HL-60 (cell line): ENCODE results near the gene SPRR2D.

Source experiments
- POLR2AphosphoS5 ChIP-seq: IDR thresholded peaks from 2 replicates; pipeline ENCODE4 v1.6.1; 2012; ENCODE audit warnings: low read depth
- TF ChIP-seq, protein P1 (sequence below): IDR thresholded peaks from one replicate; pipeline ENCODE4 v1.5.1; 2011; ENCODE audit warnings: low read length, control low read depth, inconsistent platforms; ENCODE audit not compliant: insufficient read depth

DNA sequence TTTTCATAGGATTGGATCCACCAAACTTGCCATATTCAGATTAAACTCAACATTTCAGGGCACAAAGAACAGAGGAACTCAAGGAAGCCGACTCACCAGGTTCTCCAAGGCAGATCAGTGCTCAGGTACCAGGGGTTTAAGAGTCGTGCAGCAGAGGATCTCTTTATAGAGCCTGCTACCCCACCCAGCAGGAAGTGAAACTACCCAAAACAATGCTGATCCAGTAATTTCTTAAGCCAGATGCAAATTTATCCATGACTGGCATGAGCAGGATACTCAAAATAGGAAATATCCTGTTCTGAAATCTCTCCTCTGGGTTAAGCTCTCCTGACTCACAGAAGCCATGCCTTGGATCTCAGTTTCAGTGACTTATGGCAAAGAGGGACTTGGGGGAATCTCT is 16.5 kb upstream of the SPRR2D start, which contains the start of gene SPRR2A:
- TF ChIP-seq, protein P1, sequence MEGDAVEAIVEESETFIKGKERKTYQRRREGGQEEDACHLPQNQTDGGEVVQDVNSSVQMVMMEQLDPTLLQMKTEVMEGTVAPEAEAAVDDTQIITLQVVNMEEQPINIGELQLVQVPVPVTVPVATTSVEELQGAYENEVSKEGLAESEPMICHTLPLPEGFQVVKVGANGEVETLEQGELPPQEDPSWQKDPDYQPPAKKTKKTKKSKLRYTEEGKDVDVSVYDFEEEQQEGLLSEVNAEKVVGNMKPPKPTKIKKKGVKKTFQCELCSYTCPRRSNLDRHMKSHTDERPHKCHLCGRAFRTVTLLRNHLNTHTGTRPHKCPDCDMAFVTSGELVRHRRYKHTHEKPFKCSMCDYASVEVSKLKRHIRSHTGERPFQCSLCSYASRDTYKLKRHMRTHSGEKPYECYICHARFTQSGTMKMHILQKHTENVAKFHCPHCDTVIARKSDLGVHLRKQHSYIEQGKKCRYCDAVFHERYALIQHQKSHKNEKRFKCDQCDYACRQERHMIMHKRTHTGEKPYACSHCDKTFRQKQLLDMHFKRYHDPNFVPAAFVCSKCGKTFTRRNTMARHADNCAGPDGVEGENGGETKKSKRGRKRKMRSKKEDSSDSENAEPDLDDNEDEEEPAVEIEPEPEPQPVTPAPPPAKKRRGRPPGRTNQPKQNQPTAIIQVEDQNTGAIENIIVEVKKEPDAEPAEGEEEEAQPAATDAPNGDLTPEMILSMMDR: no peak
- no peak for TF ChIP-seq POLR2AphosphoS5
